ENCODE data around the gene TSPAN1. TPM values are rescaled to one million over a fixed set of nuclear protein-coding genes. Genes with fewer than 3 reads are reported as not detected.

The TSPAN1 gene
- total RNA-seq, 1 donor from 2014 or later: not detected

GRCh38 chr1:46186076-46186475 lies 11.2 kb downstream of the TSPAN1 start:
- Mint-ChIP-seq H3K4me3 (no peak overlapping the region), H3K9me3 (no peaks in the 10 kb centered on the region), H3K36me3 (ENCODE audit: low read depth) (peaks cover 11% of the 10 kb centered on the region), H3K27me3 (no peaks in the 10 kb centered on the region), H3K27ac (no peak overlapping the region), H3K4me1 (peaks cover 17% of the 10 kb centered on the region)
- intact Hi-C loops (cut with micrococcal nuclease): no loop called here
- DNase-seq: no peak

GRCh38 chr1:46187106-46187869 lies 12.4 kb downstream of the TSPAN1 start:
- DNase-seq: no peak
- Mint-ChIP-seq H3K4me3 (no peak overlapping the region), H3K36me3 (ENCODE audit: low read depth) (peaks cover 16% of the 10 kb centered on the region), H3K4me1 (peaks cover 17% of the 10 kb centered on the region), H3K27me3 (no peaks in the 10 kb centered on the region), H3K9me3 (no peaks in the 10 kb centered on the region), H3K27ac (peak overlapping the region; percentile 44)
- intact Hi-C loops (cut with micrococcal nuclease): no loop called here

- Mint-ChIP-seq H3K27ac (no peak overlapping the region), H3K4me1 (peaks cover 17% of the 10 kb centered on the region), H3K36me3 (ENCODE audit: low read depth) (peaks cover 20% of the 10 kb centered on the region), H3K27me3 (no peaks in the 10 kb centered on the region), H3K9me3 (no peaks in the 10 kb centered on the region), H3K4me3 (no peak overlapping the region)
- intact Hi-C loops (cut with micrococcal nuclease): no loop called here
- no peak for DNase-seq
Observed at GRCh38 chr1:46188295-46189030, 13.6 kb downstream of the TSPAN1 start.

GRCh38 chr1:46190539-46190938 lies 15.7 kb downstream of the TSPAN1 start:
- Mint-ChIP-seq H3K4me3 (no peak overlapping the region), H3K27ac (no peak overlapping the region), H3K27me3 (no peaks in the 10 kb centered on the region), H3K36me3 (ENCODE audit: low read depth) (peaks cover 30% of the 10 kb centered on the region), H3K4me1 (peaks cover 4% of the 10 kb centered on the region), H3K9me3 (no peaks in the 10 kb centered on the region)
- no peak for DNase-seq
- intact Hi-C loops (cut with micrococcal nuclease): no loop called here

- DNase-seq: no peak
- peaks cover 33% of the 10 kb centered on the region for H3K36me3 Mint-ChIP-seq (ENCODE audit: low read depth)
- no peaks in the 10 kb centered on the region for H3K27me3 Mint-ChIP-seq
- peaks cover 2% of the 10 kb centered on the region for H3K4me1 Mint-ChIP-seq
- no peak overlapping the region for H3K27ac Mint-ChIP-seq
- H3K9me3 Mint-ChIP-seq: no peaks in the 10 kb centered on the region
- H3K4me3 Mint-ChIP-seq: no peak overlapping the region
- intact Hi-C loops (cut with micrococcal nuclease): no loop called here
Observed at GRCh38 chr1:46191033-46191701, 16.3 kb downstream of the TSPAN1 start.

- peaks cover 4% of the 10 kb centered on the region for H3K4me1 Mint-ChIP-seq
- H3K27me3 Mint-ChIP-seq: no peaks in the 10 kb centered on the region
- intact Hi-C loops (cut with micrococcal nuclease): no loop called here
- no peaks in the 10 kb centered on the region for H3K9me3 Mint-ChIP-seq
- H3K36me3 Mint-ChIP-seq (ENCODE audit: low read depth): peaks cover 36% of the 10 kb centered on the region
- H3K4me3 Mint-ChIP-seq: no peak overlapping the region
- H3K27ac Mint-ChIP-seq: no peak overlapping the region
- DNase-seq: no peak
Observed at GRCh38 chr1:46192171-46192570, 17.3 kb downstream of the TSPAN1 start.

GRCh38 chr1:46193285-46193684 lies 18.4 kb downstream of the TSPAN1 start:
- Mint-ChIP-seq H3K27ac (no peak overlapping the region), H3K9me3 (no peaks in the 10 kb centered on the region), H3K27me3 (no peaks in the 10 kb centered on the region), H3K4me1 (peaks cover 7% of the 10 kb centered on the region), H3K4me3 (no peak overlapping the region), H3K36me3 (ENCODE audit: low read depth) (peaks cover 31% of the 10 kb centered on the region)
- intact Hi-C loops (cut with micrococcal nuclease): no loop called here
- no peak for DNase-seq

GRCh38 chr1:46193984-46194570 lies 19.2 kb downstream of the TSPAN1 start:
- intact Hi-C loops (cut with micrococcal nuclease): no loop called here
- no peak for DNase-seq
- Mint-ChIP-seq H3K4me1 (peaks cover 8% of the 10 kb centered on the region), H3K27ac (no peak overlapping the region), H3K4me3 (no peak overlapping the region), H3K9me3 (no peaks in the 10 kb centered on the region), H3K27me3 (no peaks in the 10 kb centered on the region), H3K36me3 (ENCODE audit: low read depth) (peaks cover 31% of the 10 kb centered on the region)

GRCh38 chr1:46194641-46195193 lies 19.8 kb downstream of the TSPAN1 start:
- H3K36me3 Mint-ChIP-seq (ENCODE audit: low read depth): peaks cover 28% of the 10 kb centered on the region
- intact Hi-C loops (cut with micrococcal nuclease): loop anchor here (5.0 kb wide), 1 partner anchor 442 kb away; the partner anchor contains the start of gene IPP
- no peaks in the 10 kb centered on the region for H3K9me3 Mint-ChIP-seq
- no peaks in the 10 kb centered on the region for H3K27me3 Mint-ChIP-seq
- H3K4me1 Mint-ChIP-seq: peaks cover 12% of the 10 kb centered on the region
- no peak overlapping the region for H3K27ac Mint-ChIP-seq
- DNase-seq: no peak
- H3K4me3 Mint-ChIP-seq: no peak overlapping the region

GRCh38 chr1:46196609-46197008 lies 21.7 kb downstream of the TSPAN1 start:
- peak overlapping the region; percentile 2 for H3K27ac Mint-ChIP-seq
- H3K4me1 Mint-ChIP-seq: peaks cover 15% of the 10 kb centered on the region
- intact Hi-C loops (cut with micrococcal nuclease): loop anchor here (5.0 kb wide), 1 partner anchor 444 kb away; the partner anchor contains the start of gene IPP
- no peaks in the 10 kb centered on the region for H3K27me3 Mint-ChIP-seq
- no peaks in the 10 kb centered on the region for H3K9me3 Mint-ChIP-seq
- no peak for DNase-seq
- H3K4me3 Mint-ChIP-seq: peak overlapping the region; percentile 89
- H3K36me3 Mint-ChIP-seq (ENCODE audit: low read depth): peaks cover 24% of the 10 kb centered on the region

GRCh38 chr1:46197560-46197963 lies 22.7 kb downstream of the TSPAN1 start:
- DNase-seq: no peak
- H3K9me3 Mint-ChIP-seq: no peaks in the 10 kb centered on the region
- H3K27me3 Mint-ChIP-seq: no peaks in the 10 kb centered on the region
- intact Hi-C loops (cut with micrococcal nuclease): loop anchor here (5.0 kb wide), 1 partner anchor 445 kb away; the partner anchor contains the start of gene IPP
- H3K27ac Mint-ChIP-seq: peak overlapping the region; percentile 85
- peaks cover 21% of the 10 kb centered on the region for H3K36me3 Mint-ChIP-seq (ENCODE audit: low read depth)
- H3K4me3 Mint-ChIP-seq: peak overlapping the region; percentile 89
- peaks cover 15% of the 10 kb centered on the region for H3K4me1 Mint-ChIP-seq

GRCh38 chr1:46197964-46198811 lies 23.3 kb downstream of the TSPAN1 start, which contains the start of gene POMGNT1:
POMGNT1 (minus strand) TSS chr1:46198434; CDS start chr1:46197821, 613 bp downstream.
- H3K9me3 Mint-ChIP-seq: no peaks in the 10 kb centered on the region
- DNase-seq: peak; percentile 96
- peaks cover 20% of the 10 kb centered on the region for H3K4me1 Mint-ChIP-seq
- H3K27ac Mint-ChIP-seq: peak within 1 kb of the TSS; percentile 85
- intact Hi-C loops (cut with micrococcal nuclease): loop anchor here (2.0 to 5.0 kb wide), 2 partner anchors 19 to 446 kb away; partner anchors contain the start of gene IPP
- peaks cover 19% of the 10 kb centered on the region for H3K36me3 Mint-ChIP-seq (ENCODE audit: low read depth)
- peaks cover 2% of the 10 kb centered on the region for H3K27me3 Mint-ChIP-seq
- peak within 1 kb of the TSS; percentile 89 for H3K4me3 Mint-ChIP-seq
